Neural cell (in vitro differentiated cells): ENCODE results near the gene ARL15. TPM values are rescaled to one million over a fixed set of nuclear protein-coding genes. Genes with fewer than 3 reads are reported as not detected.
"Not testable (repeated sequence)": the region's sequence is repeated elsewhere in the genome, so short reads cannot be mapped to it uniquely, and the experiment has no call there.

Experiments
- H2AFZ ChIP-seq: fragments of 200-600, 300-800 bp; sonication (generic), shearing (Covaris generic); 2 replicates; pipeline ENCODE4 v1.6.0; 2014; ENCODE audit warnings: low read depth, mild to moderate bottlenecking, antibody characterized with exemption, low read length, moderate library complexity
- H3F3A ChIP-seq: fragments of 200-600 bp; shearing (Covaris generic); 2 replicates; pipeline ENCODE4 v1.6.1; 2016; ENCODE audit warnings: mild to moderate bottlenecking, moderate library complexity, mixed read lengths, antibody characterized with exemption, low read length; ENCODE audit not compliant: insufficient read depth, poor library complexity, severe bottlenecking
- H3K27ac ChIP-seq: fragments of 200-600, 300-800 bp; sonication (generic), shearing (Covaris generic); 2 replicates; pipeline ENCODE4 v1.5.1; 2014; ENCODE audit warnings: mild to moderate bottlenecking, low read length, moderate library complexity
- H3K27me3 ChIP-seq: fragments of 300-800, 200-600 bp; sonication (generic), shearing (Covaris generic); 2 replicates; pipeline ENCODE4 v1.6.0; 2014; ENCODE audit warnings: mild to moderate bottlenecking, low read depth, low read length, moderate library complexity; ENCODE audit not compliant: insufficient read depth
- H3K36me3 ChIP-seq: fragments of 300-800, 200-600 bp; sonication (generic), shearing (Covaris generic); 2 replicates; pipeline ENCODE4 v1.5.1; 2014; ENCODE audit warnings: mild to moderate bottlenecking, antibody characterized with exemption, low read length, moderate library complexity; ENCODE audit not compliant: insufficient read depth
- H3K4me2 ChIP-seq: fragments of 300-800, 200-600 bp; sonication (generic), shearing (Covaris generic); 2 replicates; pipeline ENCODE4 v1.6.0; 2014; ENCODE audit warnings: mild to moderate bottlenecking, low read length
- H3K4me3 ChIP-seq: fragments of 300-800, 200-600 bp; sonication (generic), shearing (Covaris generic); 2 replicates; pipeline ENCODE4 v1.5.1; 2014; ENCODE audit warnings: mild to moderate bottlenecking, low read length, moderate library complexity
- H3K79me2 ChIP-seq: fragments of 200-600 bp; shearing (Covaris generic); replicated peaks from 2 replicates; pipeline ENCODE4 v1.6.0; 2014; ENCODE audit warnings: mild to moderate bottlenecking, low read length, moderate library complexity; ENCODE audit not compliant: insufficient read depth
- H3K9ac ChIP-seq: fragments of 300-800, 200-600 bp; sonication (generic), shearing (Covaris generic); 2 replicates; pipeline ENCODE4 v1.6.1; 2016; ENCODE audit warnings: mild to moderate bottlenecking, low read length, mixed read lengths
- H3K9me2 ChIP-seq: fragments of 200-600 bp; shearing (Covaris generic); 2 replicates; pipeline ENCODE4 v1.6.1; 2016; ENCODE audit warnings: mild to moderate bottlenecking, low read length, mixed read lengths; ENCODE audit not compliant: insufficient read depth
- H3K9me3 ChIP-seq: fragments of 200-600, 300-800 bp; sonication (generic), shearing (Covaris generic); 2 replicates; pipeline ENCODE4 v1.6.1; 2016; ENCODE audit warnings: mild to moderate bottlenecking, mixed run types, low read length, moderate library complexity, mixed read lengths
- H4K20me1 ChIP-seq: fragments of 200-600 bp; shearing (Covaris generic); 2 replicates; pipeline ENCODE4 v1.6.1; 2016; ENCODE audit warnings: mild to moderate bottlenecking, mixed run types; ENCODE audit not compliant: insufficient read depth
- EP300 ChIP-seq: fragments of 450-650 bp; conservative IDR thresholded peaks from 2 replicates; pipeline ENCODE4 v1.6.1; 2014; ENCODE audit warnings: antibody characterized with exemption, mild to moderate bottlenecking, moderate library complexity; ENCODE audit not compliant: poor library complexity, severe bottlenecking
- EZH2 ChIP-seq: fragments of 200-600, 300-800 bp; shearing (Covaris generic), sonication (generic); IDR thresholded peaks from 2 replicates; pipeline ENCODE4 v1.6.1; 2014; ENCODE audit warnings: antibody characterized with exemption, low read length, borderline replicate concordance, mild to moderate bottlenecking; ENCODE audit not compliant: insufficient read depth, poor library complexity, severe bottlenecking
- MXI1 ChIP-seq: fragments of 450-650 bp; conservative IDR thresholded peaks from 2 replicates; pipeline ENCODE4 v1.6.1; 2014; ENCODE audit warnings: antibody characterized with exemption, mild to moderate bottlenecking; ENCODE audit not compliant: poor library complexity, severe bottlenecking
- POLR2AphosphoS5 ChIP-seq: IDR thresholded peaks from 2 replicates; pipeline ENCODE4 v1.6.1; 2012
- RAD21 ChIP-seq: fragments of 450-650 bp; conservative IDR thresholded peaks from 2 replicates; pipeline ENCODE4 v1.6.1; 2014; ENCODE audit warnings: antibody characterized with exemption, mild to moderate bottlenecking, moderate library complexity
- SMC3 ChIP-seq: fragments of 450-650 bp; conservative IDR thresholded peaks from 2 replicates; pipeline ENCODE4 v1.6.1; 2014; ENCODE audit warnings: antibody characterized with exemption, mild to moderate bottlenecking, moderate library complexity; ENCODE audit not compliant: poor library complexity
- TAF1 ChIP-seq: IDR thresholded peaks from 2 replicates; pipeline ENCODE4 v1.6.1; 2012; ENCODE audit warnings: low read depth
- polyA plus RNA-seq: library from polyadenylated mRNA; depleted of rRNA; stranded (reverse); fragments of >200 nt; gene quantifications from 2 replicates; pipeline ENCODE4 v1.2.3, GENCODE V29; 2014
- TF ChIP-seq, protein P1 (sequence below): IDR thresholded peaks from 2 replicates; pipeline ENCODE4 v1.6.1; 2012; ENCODE audit warnings: borderline replicate concordance
- TF ChIP-seq, protein P2 (sequence below): fragments of 450-650 bp; IDR thresholded peaks from 2 replicates; pipeline ENCODE4 v1.5.1; 2014; ENCODE audit warnings: antibody characterized with exemption, mild to moderate bottlenecking, moderate library complexity; ENCODE audit not compliant: poor library complexity, severe bottlenecking

The ARL15 gene
- polyA plus RNA-seq, 1 donor from 2014 or later: 51.9 TPM

DNA sequence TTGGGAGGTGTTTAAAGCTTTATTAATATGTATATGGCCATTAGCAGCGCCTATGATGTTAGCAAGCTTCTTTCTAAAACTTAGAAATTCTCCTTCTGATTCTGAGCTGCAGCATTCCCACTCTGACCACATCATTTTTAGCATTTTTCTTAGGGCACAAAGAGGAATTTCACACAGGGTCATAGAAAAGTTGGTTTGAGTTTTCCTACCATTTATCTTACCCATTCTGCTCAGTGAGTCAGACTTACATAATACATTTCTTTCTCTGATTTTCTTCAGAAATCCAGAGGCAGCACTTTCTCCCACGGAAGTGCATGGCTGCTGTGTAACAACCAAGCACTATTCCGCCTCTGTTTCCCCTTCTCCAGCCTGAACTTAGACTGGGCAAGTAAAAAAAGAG lies 246.6 kb downstream of the ARL15 start:
- H3K9me3 ChIP-seq: no peaks in the 10 kb centered on the region
- H3K27ac ChIP-seq: no peak overlapping the region
- H3K36me3 ChIP-seq: no peaks in the 10 kb centered on the region
- no peaks in the 10 kb centered on the region for H3K9me2 ChIP-seq
- no peaks in the 10 kb centered on the region for H4K20me1 ChIP-seq
- TF ChIP-seq, protein P1, sequence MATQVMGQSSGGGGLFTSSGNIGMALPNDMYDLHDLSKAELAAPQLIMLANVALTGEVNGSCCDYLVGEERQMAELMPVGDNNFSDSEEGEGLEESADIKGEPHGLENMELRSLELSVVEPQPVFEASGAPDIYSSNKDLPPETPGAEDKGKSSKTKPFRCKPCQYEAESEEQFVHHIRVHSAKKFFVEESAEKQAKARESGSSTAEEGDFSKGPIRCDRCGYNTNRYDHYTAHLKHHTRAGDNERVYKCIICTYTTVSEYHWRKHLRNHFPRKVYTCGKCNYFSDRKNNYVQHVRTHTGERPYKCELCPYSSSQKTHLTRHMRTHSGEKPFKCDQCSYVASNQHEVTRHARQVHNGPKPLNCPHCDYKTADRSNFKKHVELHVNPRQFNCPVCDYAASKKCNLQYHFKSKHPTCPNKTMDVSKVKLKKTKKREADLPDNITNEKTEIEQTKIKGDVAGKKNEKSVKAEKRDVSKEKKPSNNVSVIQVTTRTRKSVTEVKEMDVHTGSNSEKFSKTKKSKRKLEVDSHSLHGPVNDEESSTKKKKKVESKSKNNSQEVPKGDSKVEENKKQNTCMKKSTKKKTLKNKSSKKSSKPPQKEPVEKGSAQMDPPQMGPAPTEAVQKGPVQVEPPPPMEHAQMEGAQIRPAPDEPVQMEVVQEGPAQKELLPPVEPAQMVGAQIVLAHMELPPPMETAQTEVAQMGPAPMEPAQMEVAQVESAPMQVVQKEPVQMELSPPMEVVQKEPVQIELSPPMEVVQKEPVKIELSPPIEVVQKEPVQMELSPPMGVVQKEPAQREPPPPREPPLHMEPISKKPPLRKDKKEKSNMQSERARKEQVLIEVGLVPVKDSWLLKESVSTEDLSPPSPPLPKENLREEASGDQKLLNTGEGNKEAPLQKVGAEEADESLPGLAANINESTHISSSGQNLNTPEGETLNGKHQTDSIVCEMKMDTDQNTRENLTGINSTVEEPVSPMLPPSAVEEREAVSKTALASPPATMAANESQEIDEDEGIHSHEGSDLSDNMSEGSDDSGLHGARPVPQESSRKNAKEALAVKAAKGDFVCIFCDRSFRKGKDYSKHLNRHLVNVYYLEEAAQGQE: no peak
- TF ChIP-seq RAD21: no peak
- no peak for TF ChIP-seq POLR2AphosphoS5
- no peak for TF ChIP-seq TAF1
- TF ChIP-seq MXI1: no peak
- no peak for TF ChIP-seq EZH2
- no peaks in the 10 kb centered on the region for H3F3A ChIP-seq
- no peak overlapping the region for H2AFZ ChIP-seq
- no peak overlapping the region for H3K4me3 ChIP-seq
- no peaks in the 10 kb centered on the region for H3K27me3 ChIP-seq
- H3K9ac ChIP-seq: no peak overlapping the region
- H3K79me2 ChIP-seq: no peaks in the 10 kb centered on the region
- H3K4me2 ChIP-seq: no peak overlapping the region

DNA sequence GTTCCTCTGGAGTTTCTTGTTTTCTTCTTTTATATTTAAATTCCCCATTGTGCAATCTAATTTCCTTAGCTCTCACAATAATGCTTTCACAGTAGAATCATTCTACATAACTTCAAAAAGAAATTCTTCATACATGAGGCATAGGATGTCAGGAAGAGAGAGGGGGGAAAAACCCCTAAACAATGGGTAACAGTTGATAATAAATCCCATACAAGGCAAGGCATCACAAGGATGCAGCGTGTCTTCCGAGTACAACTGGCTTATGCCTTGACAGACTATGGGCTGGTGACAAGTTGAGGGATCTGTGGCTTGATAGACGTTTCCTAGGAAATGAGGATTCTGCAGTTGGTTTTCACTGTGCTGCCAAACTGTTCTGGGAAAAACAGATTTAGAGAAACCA lies 247.4 kb downstream of the ARL15 start:
- no peak overlapping the region for H3K27ac ChIP-seq
- H3K4me2 ChIP-seq: no peak overlapping the region
- H3F3A ChIP-seq: no peaks in the 10 kb centered on the region
- TF ChIP-seq EZH2 (no peak), TAF1 (no peak), POLR2AphosphoS5 (no peak), EP300 (no peak), RAD21 (no peak), MXI1 (no peak), SMC3 (no peak)
- TF ChIP-seq, protein P2, sequence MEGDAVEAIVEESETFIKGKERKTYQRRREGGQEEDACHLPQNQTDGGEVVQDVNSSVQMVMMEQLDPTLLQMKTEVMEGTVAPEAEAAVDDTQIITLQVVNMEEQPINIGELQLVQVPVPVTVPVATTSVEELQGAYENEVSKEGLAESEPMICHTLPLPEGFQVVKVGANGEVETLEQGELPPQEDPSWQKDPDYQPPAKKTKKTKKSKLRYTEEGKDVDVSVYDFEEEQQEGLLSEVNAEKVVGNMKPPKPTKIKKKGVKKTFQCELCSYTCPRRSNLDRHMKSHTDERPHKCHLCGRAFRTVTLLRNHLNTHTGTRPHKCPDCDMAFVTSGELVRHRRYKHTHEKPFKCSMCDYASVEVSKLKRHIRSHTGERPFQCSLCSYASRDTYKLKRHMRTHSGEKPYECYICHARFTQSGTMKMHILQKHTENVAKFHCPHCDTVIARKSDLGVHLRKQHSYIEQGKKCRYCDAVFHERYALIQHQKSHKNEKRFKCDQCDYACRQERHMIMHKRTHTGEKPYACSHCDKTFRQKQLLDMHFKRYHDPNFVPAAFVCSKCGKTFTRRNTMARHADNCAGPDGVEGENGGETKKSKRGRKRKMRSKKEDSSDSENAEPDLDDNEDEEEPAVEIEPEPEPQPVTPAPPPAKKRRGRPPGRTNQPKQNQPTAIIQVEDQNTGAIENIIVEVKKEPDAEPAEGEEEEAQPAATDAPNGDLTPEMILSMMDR: no peak
- TF ChIP-seq, protein P1: no peak
- H3K9me2 ChIP-seq: no peaks in the 10 kb centered on the region
- no peaks in the 10 kb centered on the region for H3K27me3 ChIP-seq
- H3K36me3 ChIP-seq: no peaks in the 10 kb centered on the region
- H2AFZ ChIP-seq: no peak overlapping the region
- no peak overlapping the region for H3K4me3 ChIP-seq
- H4K20me1 ChIP-seq: no peaks in the 10 kb centered on the region
- no peak overlapping the region for H3K9ac ChIP-seq
- H3K79me2 ChIP-seq: no peaks in the 10 kb centered on the region
- no peaks in the 10 kb centered on the region for H3K9me3 ChIP-seq

DNA sequence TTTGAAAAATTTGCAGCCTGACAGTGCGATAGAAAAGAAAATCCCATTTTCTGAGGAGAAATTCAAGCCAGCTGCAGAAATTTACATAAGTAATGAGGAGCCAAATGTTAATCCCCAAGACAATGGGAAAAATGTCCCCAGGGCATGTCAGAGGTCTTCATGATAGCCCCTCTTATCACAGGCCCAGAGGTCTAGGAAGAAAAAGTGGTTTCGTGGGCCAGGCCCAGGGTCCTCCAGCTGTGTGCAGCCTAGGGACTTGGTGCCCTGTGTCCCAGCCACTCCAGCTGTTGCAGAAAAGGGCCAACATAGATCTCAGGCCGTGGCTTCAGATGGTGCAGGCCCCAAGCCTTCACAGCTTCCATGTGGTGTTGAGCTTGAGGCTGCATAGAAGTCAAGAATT lies 249.5 kb downstream of the ARL15 start:
- H3F3A ChIP-seq, H3K9me2 ChIP-seq, H3K4me2 ChIP-seq, H3K36me3 ChIP-seq, H3K9me3 ChIP-seq, H2AFZ ChIP-seq, H3K9ac ChIP-seq, H3K27ac ChIP-seq, H3K79me2 ChIP-seq, H3K27me3 ChIP-seq, H4K20me1 ChIP-seq, H3K4me3 ChIP-seq: not testable (repeated sequence)
